Measurements from ENCODE around the gene TMCO1. TPM values are rescaled to one million over a fixed set of nuclear protein-coding genes. Genes with fewer than 3 reads are reported as not detected.
"Not testable (repeated sequence)": the region's sequence is repeated elsewhere in the genome, so short reads cannot be mapped to it uniquely, and the experiment has no call there.

TMCO1 gene
- polyA plus RNA-seq, 3 donors, result 24.1 to 154 (median 146) TPM

- H3K27ac Mint-ChIP-seq; H3K36me3 Mint-ChIP-seq; H3K36me3 ChIP-seq (replicated peaks in 1 of 2; ENCODE audit: control insufficient read depth in 1 of 2, insufficient read depth in 2 of 2, low read length in 2 of 2); H3K4me2 ChIP-seq (replicated peaks; ENCODE audit: extremely low read depth, low read length, poor library complexity, severe bottlenecking); H3K27ac ChIP-seq (ENCODE audit: low read depth in 1 of 2, low read length in 2 of 2); H3K4me3 ChIP-seq (replicated peaks in 1 of 3; ENCODE audit: low read depth in 2 of 3, low read length in 3 of 3); H2AFZ ChIP-seq (ENCODE audit: insufficient read depth, low read depth, low read length, poor library complexity, severe bottlenecking); H3K27me3 ChIP-seq (ENCODE audit: control insufficient read depth in 2 of 2, insufficient read depth in 2 of 2, low read length in 2 of 2); H3K79me2 ChIP-seq (ENCODE audit: insufficient read depth, low read length); H4K20me1 ChIP-seq (ENCODE audit: insufficient read depth, low read length); DNase-seq; H3K27me3 Mint-ChIP-seq (ENCODE audit: low read depth in 3 of 3); H3K4me3 Mint-ChIP-seq; H3K4me1 Mint-ChIP-seq; H3K9me3 ChIP-seq (replicated peaks in 1 of 2; ENCODE audit: control insufficient read depth in 1 of 2, insufficient read depth in 1 of 2, low read length in 2 of 2); H3K4me1 ChIP-seq (ENCODE audit: control insufficient read depth in 1 of 2, insufficient read depth in 2 of 2, low read length in 2 of 2); H3K9ac ChIP-seq (ENCODE audit: insufficient read depth, low read length, poor library complexity, severe bottlenecking): not testable (repeated sequence)
- no CpG with 5 or more reads among the region's 3 CpGs for WGBS (ENCODE audit: insufficient coverage)
- H3K9me3 Mint-ChIP-seq, result peaks cover 4 to 11% (median 7%) of the 10 kb centered on the region in 7 donors
- intact Hi-C loops (cut with micrococcal nuclease), result loop anchor here in 1 of 2 donors (10.0 kb wide), 1 partner anchor 47 kb away; the partner anchor contains the start of gene UCK2
Measured at GRCh38 chr1:165778197-165778596, 9.5 kb upstream of the TMCO1 start.

GRCh38 chr1:165773324-165773965, 4.8 kb upstream of the TMCO1 start:
- H3K4me3 Mint-ChIP-seq, result no peak overlapping the region

More at GRCh38 chr1:165773324-165773965, 4.8 kb upstream of the TMCO1 start:
- peaks cover 0 to 3% (median 1%) of the 10 kb centered on the region in 7 donors for H3K9me3 Mint-ChIP-seq
- H3K27me3 Mint-ChIP-seq (ENCODE audit: low read depth in 3 of 3), result peaks cover 0 to 2% (median 0%) of the 10 kb centered on the region in 3 donors
- intact Hi-C loops (cut with micrococcal nuclease), result loop anchor here in 1 of 2 donors (10.0 kb wide), 1 partner anchor 51 kb away; the partner anchor contains the start of gene UCK2
- H3K4me2 ChIP-seq (replicated peaks; ENCODE audit: extremely low read depth, low read length, poor library complexity, severe bottlenecking), result no peak overlapping the region
- H3K27ac Mint-ChIP-seq, result no peak overlapping the region
- no peaks in the 10 kb centered on the region for H4K20me1 ChIP-seq (ENCODE audit: insufficient read depth, low read length)
- peaks cover 15% of the 10 kb centered on the region for H3K79me2 ChIP-seq (ENCODE audit: insufficient read depth, low read length)
- TF ChIP-seq CTCF (IDR thresholded peaks at IDR 0.05), result no peak
- peaks cover 4 to 8% of the 10 kb centered on the region in 2 donors for H3K36me3 ChIP-seq (replicated peaks in 1 of 2; ENCODE audit: control insufficient read depth in 1 of 2, insufficient read depth in 2 of 2, low read length in 2 of 2)
- WGBS (ENCODE audit: insufficient coverage), result 100% methylated on average over 2 of the region's 9 CpGs
- H3K4me3 ChIP-seq (replicated peaks in 1 of 3; ENCODE audit: low read depth in 2 of 3, low read length in 3 of 3), result no peak overlapping the region
- no peak for DNase-seq
- H3K9me3 ChIP-seq (replicated peaks in 1 of 2; ENCODE audit: control insufficient read depth in 1 of 2, insufficient read depth in 1 of 2, low read length in 2 of 2), result no peaks in the 10 kb centered on the region
- H3K36me3 Mint-ChIP-seq, result peaks cover 8 to 10% of the 10 kb centered on the region in 2 donors
- no peak overlapping the region for H2AFZ ChIP-seq (ENCODE audit: insufficient read depth, low read depth, low read length, poor library complexity, severe bottlenecking)
- no peak overlapping the region for H3K9ac ChIP-seq (ENCODE audit: insufficient read depth, low read length, poor library complexity, severe bottlenecking)
- no peaks in the 10 kb centered on the region for H3K27me3 ChIP-seq (ENCODE audit: control insufficient read depth in 2 of 2, insufficient read depth in 2 of 2, low read length in 2 of 2)
- no peak overlapping the region for H3K27ac ChIP-seq (ENCODE audit: low read depth in 1 of 2, low read length in 2 of 2)
- H3K4me1 ChIP-seq (ENCODE audit: control insufficient read depth in 1 of 2, insufficient read depth in 2 of 2, low read length in 2 of 2), result peaks cover 7 to 14% of the 10 kb centered on the region in 2 donors
- H3K4me1 Mint-ChIP-seq, result peaks cover 13% of the 10 kb centered on the region
